ENCODE measurements around the gene TAS2R50.

TAS2R50 gene

DNA sequence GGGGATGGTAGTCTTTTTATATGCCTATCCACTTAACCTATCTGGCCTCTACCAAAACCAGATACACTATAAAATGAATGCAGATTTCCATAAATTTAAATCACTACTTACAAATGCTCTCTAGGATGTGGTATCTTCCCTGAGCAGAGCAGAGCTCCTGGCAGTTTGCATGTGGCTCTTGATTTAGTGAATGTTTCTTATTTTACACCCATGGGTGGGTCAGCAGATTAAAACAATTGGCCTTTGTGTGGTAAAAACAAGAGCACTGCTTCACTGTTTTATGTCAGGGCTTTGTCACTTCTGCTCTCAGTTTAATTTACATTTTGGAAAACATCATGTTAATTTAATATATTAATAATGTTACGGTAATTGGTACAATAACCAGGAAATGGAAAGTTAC, 30.2 kb upstream of the TAS2R50 start:
- no peak for TF ChIP-seq FOXP2 (optimal IDR thresholded peaks at IDR 0.05; ENCODE audit: borderline replicate concordance, extremely low read depth, extremely low read length, insufficient read depth)
- TF ChIP-seq REST (IDR thresholded peaks at IDR 0.05; ENCODE audit: insufficient read depth in 1 of 2, low read depth in 2 of 2, low read length in 2 of 2) = no peak
- no peak for TF ChIP-seq SIN3A (IDR thresholded peaks at IDR 0.05; ENCODE audit: borderline replicate concordance, insufficient read depth, low read length)
- no peak for TF ChIP-seq TAF1 (IDR thresholded peaks at IDR 0.05; ENCODE audit: borderline replicate concordance, insufficient read depth, low read length)
- TF ChIP-seq POLR2AphosphoS5 (IDR thresholded peaks at IDR 0.05; ENCODE audit: low read depth, low read length) = no peak

DNA sequence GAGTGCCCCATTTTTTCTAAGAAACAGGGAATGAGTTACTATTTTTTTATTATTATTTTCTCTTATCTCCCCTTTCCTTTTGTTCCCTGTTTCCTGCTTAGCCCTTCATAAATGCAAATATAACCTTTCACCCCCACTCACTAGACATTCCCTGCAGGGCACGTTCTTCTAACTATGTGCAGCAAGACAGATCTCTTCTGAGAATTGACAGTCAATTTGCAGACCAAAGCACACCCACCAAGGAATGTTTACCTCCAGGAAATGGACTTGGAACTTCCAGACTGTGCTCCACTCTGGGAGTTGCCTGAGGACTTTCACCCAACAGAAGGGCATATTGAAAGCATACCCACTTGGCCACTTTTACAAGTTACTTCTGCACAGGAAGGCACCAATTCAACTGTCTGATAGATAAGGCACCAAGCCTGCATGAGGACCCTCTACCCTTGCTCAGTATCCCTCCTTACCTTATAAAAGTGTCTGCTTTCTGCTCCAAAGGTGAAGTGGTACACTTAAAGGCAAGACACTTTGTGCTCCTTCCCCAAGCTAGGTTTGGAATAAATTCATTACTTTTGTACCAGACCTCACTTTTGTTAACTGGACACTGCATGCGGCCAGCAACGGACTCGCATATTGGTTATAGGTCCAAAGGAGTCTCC, 29.2 kb upstream of the TAS2R50 start:
- TF ChIP-seq FOXP2 (optimal IDR thresholded peaks at IDR 0.05; ENCODE audit: borderline replicate concordance, extremely low read depth, extremely low read length, insufficient read depth) = no peak
- no peak for TF ChIP-seq TAF1 (IDR thresholded peaks at IDR 0.05; ENCODE audit: borderline replicate concordance, insufficient read depth, low read length)
- no peak for TF ChIP-seq POLR2AphosphoS5 (IDR thresholded peaks at IDR 0.05; ENCODE audit: low read depth, low read length)
- TF ChIP-seq SIN3A (IDR thresholded peaks at IDR 0.05; ENCODE audit: borderline replicate concordance, insufficient read depth, low read length) = no peak
- TF ChIP-seq REST (IDR thresholded peaks at IDR 0.05; ENCODE audit: insufficient read depth in 1 of 2, low read depth in 2 of 2, low read length in 2 of 2) = no peak

GRCh38 chr12:11014234-11014633, 27.5 kb upstream of the TAS2R50 start:
- no peak for TF ChIP-seq REST (IDR thresholded peaks at IDR 0.05; ENCODE audit: insufficient read depth in 1 of 2, low read depth in 2 of 2, low read length in 2 of 2)
- TF ChIP-seq TAF1 (IDR thresholded peaks at IDR 0.05; ENCODE audit: borderline replicate concordance, insufficient read depth, low read length) = no peak
- TF ChIP-seq POLR2AphosphoS5 (IDR thresholded peaks at IDR 0.05; ENCODE audit: low read depth, low read length) = no peak
- no peak for TF ChIP-seq FOXP2 (optimal IDR thresholded peaks at IDR 0.05; ENCODE audit: borderline replicate concordance, extremely low read depth, extremely low read length, insufficient read depth)
- TF ChIP-seq SIN3A (IDR thresholded peaks at IDR 0.05; ENCODE audit: borderline replicate concordance, insufficient read depth, low read length) = no peak

GRCh38 chr12:11007608-11008007, 20.9 kb upstream of the TAS2R50 start:
- TF ChIP-seq REST (IDR thresholded peaks at IDR 0.05; ENCODE audit: insufficient read depth in 1 of 2, low read depth in 2 of 2, low read length in 2 of 2) = no peak
- TF ChIP-seq FOXP2 (optimal IDR thresholded peaks at IDR 0.05; ENCODE audit: borderline replicate concordance, extremely low read depth, extremely low read length, insufficient read depth) = no peak
- no peak for TF ChIP-seq SIN3A (IDR thresholded peaks at IDR 0.05; ENCODE audit: borderline replicate concordance, insufficient read depth, low read length)
- no peak for TF ChIP-seq POLR2AphosphoS5 (IDR thresholded peaks at IDR 0.05; ENCODE audit: low read depth, low read length)

All from PFSK-1 (cell line).